SK-N-SH treated with all-trans-retinoic acid at 6 μM for 48 hours (cell line): ENCODE data around the gene GABBR1.

Experiments used
- ATAC-seq: fragments of 200-7000 bp; cut with Tn5 transposase; 3 replicates; pipeline ENCODE4 v1.9.1; 2020; ENCODE audit warnings: mild to moderate bottlenecking, moderate library complexity
- BACH2 ChIP-seq: fragments of 250-450 bp; sonication (Bioruptor Pico); IDR thresholded peaks from 2 replicates; pipeline ENCODE4 v1.9.0; 2021; ENCODE audit warnings: mild to moderate bottlenecking, borderline replicate concordance
- CSDC2 ChIP-seq: fragments of 250-450 bp; sonication (Bioruptor Pico); IDR thresholded peaks from 2 replicates; pipeline ENCODE4 v1.5.0; 2020; ENCODE audit warnings: mild to moderate bottlenecking, moderate library complexity
- TOX ChIP-seq: fragments of 250-450 bp; sonication (Bioruptor Pico); IDR thresholded peaks from 2 replicates; pipeline ENCODE4 v1.8.0; 2021; ENCODE audit warnings: mild to moderate bottlenecking, moderate library complexity, borderline replicate concordance
- ZNF565 ChIP-seq: fragments of 450-650 bp; formaldehyde crosslinking; conservative IDR thresholded peaks from 2 replicates; pipeline ENCODE4 v1.5.0; 2020; ENCODE audit warnings: low read depth, mild to moderate bottlenecking, moderate library complexity
- ZNF8 ChIP-seq: fragments of 450-650 bp; formaldehyde crosslinking; IDR thresholded peaks from 2 replicates; pipeline ENCODE4 v1.5.0; 2020; ENCODE audit warnings: mild to moderate bottlenecking, moderate library complexity

The GABBR1 gene

DNA sequence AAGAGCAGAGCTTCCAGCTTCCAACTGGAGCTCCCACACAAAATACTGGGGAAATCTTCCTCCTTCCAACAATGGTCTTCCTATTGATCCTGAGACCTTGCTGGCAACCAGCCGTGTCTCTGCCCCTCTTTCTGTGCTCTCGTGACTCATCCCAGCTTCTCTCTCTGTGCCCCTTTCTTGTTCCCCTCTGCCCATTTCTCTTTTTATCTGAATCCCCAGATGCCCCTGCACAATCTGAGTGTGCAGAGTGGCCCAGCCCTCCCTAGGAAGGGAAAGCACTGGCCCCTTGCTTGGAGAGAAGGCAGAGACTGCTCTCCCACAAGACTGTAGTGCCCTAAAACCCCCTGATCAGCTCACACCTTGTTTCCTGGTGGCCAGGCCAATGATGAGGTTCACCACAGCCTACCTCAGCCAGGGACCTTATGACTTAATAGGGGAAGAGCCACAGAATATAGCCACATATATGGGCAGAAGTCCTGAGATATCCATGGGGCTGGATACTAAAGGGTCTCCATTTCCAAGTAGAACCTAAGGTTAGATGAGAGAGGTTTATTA, 122.2 kb downstream of the GABBR1 start:
- no peak for ATAC-seq
- no peak for TF ChIP-seq CSDC2 (CRISPR knock-in tag)

DNA sequence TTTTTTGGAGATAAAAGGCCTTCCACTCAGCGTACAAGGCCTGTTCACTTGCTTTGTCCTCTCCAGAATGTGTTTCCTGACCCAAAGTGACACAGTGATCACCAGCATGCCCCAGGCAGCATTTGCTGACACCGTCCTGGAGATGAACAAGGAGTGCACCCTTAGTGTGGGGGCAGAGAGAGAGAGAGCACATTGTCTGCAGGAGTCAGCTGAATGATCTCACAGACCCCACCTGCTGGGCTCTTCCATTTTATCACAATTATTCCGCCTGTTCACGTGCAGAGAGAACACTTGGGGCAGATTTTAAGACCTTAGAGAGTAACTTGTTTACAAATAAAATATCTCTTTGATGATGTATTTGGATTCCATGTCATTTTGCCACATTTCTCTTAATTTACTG, 122.8 kb downstream of the GABBR1 start:
- TF ChIP-seq ZNF8 (CRISPR knock-in tag): no peak
- no peak for TF ChIP-seq ZNF565
- no peak for TF ChIP-seq BACH2 (CRISPR knock-in tag)
- no peak for TF ChIP-seq TOX (CRISPR knock-in tag)

More for the DNA sequence above, 122.8 kb downstream of the GABBR1 start:
- ATAC-seq: peak; percentile 47; the same call in 2 of the 3 replicates
